Measurements from ENCODE around the gene CD70.
"Not testable (repeated sequence)": the region's sequence is repeated elsewhere in the genome, so short reads cannot be mapped to it uniquely, and the experiment has no call there.

Gene CD70

DNA sequence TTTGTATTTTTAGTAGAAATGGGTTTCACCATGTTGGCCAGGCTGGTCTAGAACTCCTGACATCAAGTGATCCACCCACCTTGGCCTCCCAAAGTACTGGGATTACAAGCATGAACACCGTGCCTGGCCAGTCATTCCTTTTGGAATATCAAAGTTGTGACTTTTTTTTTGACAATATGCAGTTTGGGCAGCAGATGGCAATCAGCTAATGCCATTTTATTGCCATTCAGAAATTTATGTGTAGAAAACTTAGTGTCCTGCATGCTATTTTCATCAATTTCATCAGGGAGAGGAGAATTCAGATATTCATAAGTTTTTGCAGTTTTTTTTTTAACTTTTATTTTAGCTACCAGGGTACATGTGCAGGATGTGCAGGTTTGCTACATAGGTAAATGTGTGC is 28.5 kb downstream of the CD70 start:
- not testable (repeated sequence) for ATAC-seq, DNase-seq, H3K4me3 Mint-ChIP-seq, H3K27ac Mint-ChIP-seq, H3K4me1 Mint-ChIP-seq
- peaks cover 10 to 14% of the 10 kb centered on the region in 2 donors for H3K9me3 Mint-ChIP-seq
- H3K27me3 Mint-ChIP-seq = peaks cover 13% of the 10 kb centered on the region

- Mint-ChIP-seq H3K27ac (no peak overlapping the region), H3K9me3 (no peaks in the 10 kb centered on the region), H3K4me1 (peaks cover 13% of the 10 kb centered on the region), H3K27me3 (no peaks in the 10 kb centered on the region), H3K4me3 (no peak overlapping the region)
- no peak for DNase-seq
- ATAC-seq = no peak
Observed at GRCh38 chr19:6556480-6557195, 34.3 kb downstream of the CD70 start.

DNA sequence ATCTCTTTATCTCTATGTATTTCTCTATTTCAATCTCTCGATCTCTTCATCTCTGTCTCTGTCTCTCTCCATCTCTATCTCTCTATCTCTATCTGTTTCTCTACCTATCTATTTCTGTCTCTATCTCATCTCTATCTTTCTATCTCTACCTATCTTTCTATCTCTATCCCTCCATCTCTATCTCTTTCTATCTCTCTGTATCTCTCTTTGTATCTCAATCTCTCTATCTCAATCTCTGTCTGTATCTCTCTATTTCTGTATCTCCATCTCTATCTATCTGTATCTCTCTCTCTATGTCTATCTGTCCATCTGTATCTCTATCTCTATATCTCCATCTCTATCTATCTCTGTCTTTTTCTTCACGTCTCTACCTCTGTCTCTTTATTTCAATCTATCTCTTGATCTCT is 34.9 kb downstream of the CD70 start:
- Mint-ChIP-seq H3K4me1 (peaks cover 13% of the 10 kb centered on the region), H3K4me3 (no peak overlapping the region), H3K27me3 (no peaks in the 10 kb centered on the region), H3K9me3 (no peaks in the 10 kb centered on the region), H3K27ac (no peak overlapping the region)
- DNase-seq = no peak
- ATAC-seq = no peak

GRCh38 chr19:6551607-6552450 is 39.1 kb downstream of the CD70 start:
- no peak overlapping the region for H3K27ac Mint-ChIP-seq
- ATAC-seq = peak; percentile 100
- H3K4me1 Mint-ChIP-seq = peaks cover 18% of the 10 kb centered on the region
- H3K4me3 Mint-ChIP-seq = peak overlapping the region; percentile 22 to 25
- DNase-seq = peak; percentile 80 to 87
- no peaks in the 10 kb centered on the region for H3K27me3 Mint-ChIP-seq
- no peaks in the 10 kb centered on the region for H3K9me3 Mint-ChIP-seq

- H3K27ac Mint-ChIP-seq = no peak overlapping the region
- H3K27me3 Mint-ChIP-seq = no peaks in the 10 kb centered on the region
Observed at GRCh38 chr19:6551091-6551490, 39.9 kb downstream of the CD70 start.

DNA sequence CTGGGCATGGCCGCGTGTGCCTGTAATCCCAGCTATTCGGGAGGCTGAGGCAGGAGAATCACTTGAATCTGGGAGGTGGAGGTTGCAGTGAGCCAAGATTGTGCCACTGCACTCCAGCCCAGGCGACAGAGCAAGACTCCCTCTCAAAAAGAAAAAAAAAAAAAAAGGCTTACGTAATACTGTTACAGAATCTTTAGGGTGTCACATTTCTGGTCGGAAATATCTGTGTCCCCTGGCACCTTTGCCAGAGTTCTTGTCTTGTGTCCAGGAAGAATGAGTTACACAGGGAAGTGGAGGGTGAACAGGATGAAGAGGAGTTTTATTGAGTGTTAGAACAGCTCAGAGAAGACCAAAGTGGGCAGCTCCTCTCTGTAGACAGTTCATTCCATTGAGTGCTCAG is 40.3 kb downstream of the CD70 start:
- H3K9me3 Mint-ChIP-seq, H3K4me3 Mint-ChIP-seq, DNase-seq, ATAC-seq, H3K27ac Mint-ChIP-seq, H3K27me3 Mint-ChIP-seq: not testable (repeated sequence)
- peaks cover 27% of the 10 kb centered on the region for H3K4me1 Mint-ChIP-seq

More at GRCh38 chr19:6551091-6551490, 39.9 kb downstream of the CD70 start:
- Mint-ChIP-seq H3K9me3 (no peaks in the 10 kb centered on the region), H3K4me3 (no peak overlapping the region), H3K4me1 (peaks cover 25% of the 10 kb centered on the region)
- DNase-seq (no peak), ATAC-seq (no peak)

- Mint-ChIP-seq H3K27ac (peak overlapping the region in 1 of 2 donors; percentile 3), H3K4me3 (peak overlapping the region; percentile 53 to 66), H3K4me1 (peaks cover 29% of the 10 kb centered on the region), H3K9me3 (no peaks in the 10 kb centered on the region), H3K27me3 (peaks cover 13% of the 10 kb centered on the region)
- peak in 1 of 2 donors; percentile 59 for DNase-seq
- ATAC-seq = peak; percentile 83
Observed at GRCh38 chr19:6543866-6544347, 47.0 kb downstream of the CD70 start.

DNA sequence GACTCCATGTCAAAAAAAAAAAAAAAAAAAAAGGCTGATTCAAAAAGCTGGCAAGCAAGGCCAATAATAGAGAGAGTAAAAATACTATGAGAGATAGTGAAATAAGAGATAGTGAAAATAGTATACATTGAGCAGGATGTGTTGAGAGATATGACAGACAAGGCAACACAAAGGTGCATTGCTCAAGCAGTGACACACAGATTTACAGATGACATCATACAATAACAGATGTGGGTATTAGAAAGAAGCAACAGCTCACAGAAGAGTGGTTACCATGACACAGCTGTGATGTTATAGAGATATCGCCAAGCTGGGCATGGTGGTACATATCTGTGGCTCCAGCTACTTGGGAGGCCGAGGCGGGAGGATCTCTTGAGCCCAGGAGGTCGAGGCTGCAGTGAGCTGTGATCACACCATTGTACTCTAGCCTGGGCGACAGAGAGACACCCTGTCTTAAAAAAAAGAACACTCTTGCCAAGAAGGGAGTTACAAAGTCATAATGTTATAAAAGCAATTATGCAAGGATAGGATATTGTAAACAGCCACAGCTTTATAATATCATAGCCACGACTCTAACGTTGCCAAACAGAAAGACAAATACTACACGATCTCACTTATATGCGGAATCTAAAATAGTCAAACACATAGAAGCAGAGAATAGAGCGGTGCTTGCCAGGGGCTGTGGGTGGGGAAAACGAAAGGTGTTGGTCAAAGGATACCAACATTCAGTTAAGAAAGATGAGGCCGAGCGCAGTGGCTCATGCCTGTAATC is 49.8 kb downstream of the CD70 start:
- peaks cover 34% of the 10 kb centered on the region for H3K4me1 Mint-ChIP-seq
- H3K27me3 Mint-ChIP-seq = peaks cover 13% of the 10 kb centered on the region
- no peak overlapping the region for H3K4me3 Mint-ChIP-seq
- no peaks in the 10 kb centered on the region for H3K9me3 Mint-ChIP-seq
- DNase-seq (no peak), ATAC-seq (no peak)
- peak overlapping the region in 1 of 2 donors; percentile 75 for H3K27ac Mint-ChIP-seq

DNA sequence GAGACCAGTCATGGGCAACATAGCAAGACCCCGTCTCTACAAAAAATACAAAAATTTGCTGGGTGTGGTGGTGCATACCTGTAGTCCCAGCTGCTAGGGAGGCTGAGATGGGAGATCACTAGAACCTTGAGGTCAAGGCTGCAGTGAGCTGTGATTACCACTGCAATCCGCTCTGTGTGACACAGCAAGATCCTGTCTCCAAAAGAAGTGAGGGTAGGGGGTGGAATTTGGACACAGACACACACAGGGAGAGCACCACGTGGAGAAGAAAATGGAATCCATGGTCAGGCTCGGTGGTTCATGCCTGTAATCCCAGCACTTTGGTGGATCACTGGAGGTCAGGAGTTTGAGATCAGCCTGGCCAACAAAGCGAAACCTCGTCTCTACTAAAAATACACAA is 51.4 kb downstream of the CD70 start:
- no peak for DNase-seq
- peaks cover 39% of the 10 kb centered on the region for H3K4me1 Mint-ChIP-seq
- H3K4me3 Mint-ChIP-seq = no peak overlapping the region
- H3K9me3 Mint-ChIP-seq = no peaks in the 10 kb centered on the region
- no peak for ATAC-seq
- H3K27ac Mint-ChIP-seq = peak overlapping the region in 1 of 2 donors; percentile 27
- H3K27me3 Mint-ChIP-seq = peaks cover 15% of the 10 kb centered on the region
